Neuron (in vitro differentiated cells): Measurements from ENCODE around the gene GPR35.

Experiments
- H2AFZ ChIP-seq: one replicate; pipeline ENCODE4 v1.6.1; 2013; ENCODE audit warnings: low read depth, mild to moderate bottlenecking, inconsistent platforms, low read length, moderate library complexity
- H3K27me3 ChIP-seq: one replicate; pipeline ENCODE4 v1.6.1; 2013; ENCODE audit warnings: low read length; ENCODE audit not compliant: insufficient read depth
- H3K36me3 ChIP-seq: one replicate; pipeline ENCODE4 v1.6.1; 2013; ENCODE audit warnings: low read length; ENCODE audit not compliant: insufficient read depth
- H3K4me1 ChIP-seq: one replicate; pipeline ENCODE4 v1.6.1; 2013; ENCODE audit warnings: low read length; ENCODE audit not compliant: insufficient read depth
- H3K4me3 ChIP-seq: 2 replicates; pipeline ENCODE4 v1.5.1; 2013; ENCODE audit warnings: mild to moderate bottlenecking, low read length, moderate library complexity
- H3K9me3 ChIP-seq: one replicate; pipeline ENCODE4 v1.6.1; 2013; ENCODE audit warnings: low read length

GPR35 gene, protein sequence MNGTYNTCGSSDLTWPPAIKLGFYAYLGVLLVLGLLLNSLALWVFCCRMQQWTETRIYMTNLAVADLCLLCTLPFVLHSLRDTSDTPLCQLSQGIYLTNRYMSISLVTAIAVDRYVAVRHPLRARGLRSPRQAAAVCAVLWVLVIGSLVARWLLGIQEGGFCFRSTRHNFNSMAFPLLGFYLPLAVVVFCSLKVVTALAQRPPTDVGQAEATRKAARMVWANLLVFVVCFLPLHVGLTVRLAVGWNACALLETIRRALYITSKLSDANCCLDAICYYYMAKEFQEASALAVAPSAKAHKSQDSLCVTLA

DNA sequence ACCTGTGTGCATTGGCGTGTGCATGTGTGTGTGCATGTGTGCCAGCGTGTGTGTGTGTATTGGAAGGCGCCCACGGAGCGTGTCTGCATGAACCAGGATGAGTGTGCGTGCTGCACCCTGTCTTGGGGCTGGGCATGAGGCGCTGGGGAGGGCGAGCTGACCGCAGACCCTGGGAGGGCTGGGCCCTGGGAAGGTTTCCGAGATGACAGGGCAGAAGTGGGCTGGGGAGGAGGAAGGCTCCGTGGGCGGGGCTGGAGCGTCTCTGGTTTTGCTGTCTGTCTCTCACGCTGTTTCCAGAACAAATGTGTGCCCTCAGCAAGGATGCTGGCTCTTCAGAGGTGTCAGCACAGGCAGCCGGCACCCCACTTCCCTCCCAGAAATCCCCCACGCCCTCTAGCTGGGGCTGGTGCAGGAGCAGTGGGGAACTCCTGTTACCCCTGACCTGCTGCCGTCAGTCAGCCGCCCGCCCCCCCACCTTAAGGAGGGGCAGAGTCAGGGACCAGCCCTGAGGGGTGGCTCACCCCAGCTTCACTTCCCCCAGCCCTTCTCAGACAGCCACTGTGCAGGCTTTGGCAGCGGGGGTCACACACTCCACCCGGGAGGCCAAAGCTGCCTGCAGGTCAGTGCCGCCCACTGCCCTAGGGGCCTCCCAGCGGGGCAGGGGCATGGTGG, at the start of gene GPR35:
TSS of gene GPR35 (plus strand) at position 531 of the 672 bp plus-strand sequence. CDS start 4,473 bp downstream, outside the sequence.
- Histone ChIP-seq H3K27me3 (no peaks in the 10 kb centered on the region), H3K4me1 (peaks cover 6% of the 10 kb centered on the region), H3K4me3 (no peak within 1 kb of the TSS), H3K9me3 (no peaks in the 10 kb centered on the region), H2AFZ (no peak within 1 kb of the TSS), H3K36me3 (no peaks in the 10 kb centered on the region)

- H3K27me3 ChIP-seq = no peaks in the 10 kb centered on the region
- peaks cover 28% of the 10 kb centered on the region for H3K36me3 ChIP-seq
- no peaks in the 10 kb centered on the region for H3K9me3 ChIP-seq
Observed at GRCh38 chr2:240576036-240576435, 49.2 kb upstream of the GPR35 start.

GRCh38 chr2:240576436-240577205, 48.7 kb upstream of the GPR35 start:
- Histone ChIP-seq H3K4me3 (no peak overlapping the region), H3K4me1 (no peaks in the 10 kb centered on the region), H2AFZ (no peak overlapping the region), H3K27me3 (no peaks in the 10 kb centered on the region), H3K9me3 (peaks cover 2% of the 10 kb centered on the region), H3K36me3 (peaks cover 28% of the 10 kb centered on the region)

More at GRCh38 chr2:240576036-240576435, 49.2 kb upstream of the GPR35 start:
- Histone ChIP-seq H3K4me3 (no peak overlapping the region), H3K4me1 (no peaks in the 10 kb centered on the region), H2AFZ (no peak overlapping the region)

- Histone ChIP-seq H3K36me3 (peaks cover 28% of the 10 kb centered on the region), H2AFZ (no peak overlapping the region), H3K4me3 (no peak overlapping the region), H3K4me1 (no peaks in the 10 kb centered on the region), H3K9me3 (peaks cover 4% of the 10 kb centered on the region), H3K27me3 (no peaks in the 10 kb centered on the region)
Observed at GRCh38 chr2:240577281-240578109, 47.8 kb upstream of the GPR35 start.

- H3K9me3 ChIP-seq = peaks cover 4% of the 10 kb centered on the region
- H3K4me3 ChIP-seq = no peak overlapping the region
- H3K4me1 ChIP-seq = no peaks in the 10 kb centered on the region
- H3K36me3 ChIP-seq = peaks cover 28% of the 10 kb centered on the region
- no peaks in the 10 kb centered on the region for H3K27me3 ChIP-seq
- no peak overlapping the region for H2AFZ ChIP-seq
Observed at GRCh38 chr2:240578110-240578450, 47.2 kb upstream of the GPR35 start.

GRCh38 chr2:240578488-240578887, 46.8 kb upstream of the GPR35 start:
- Histone ChIP-seq H3K27me3 (no peaks in the 10 kb centered on the region), H3K36me3 (peaks cover 28% of the 10 kb centered on the region), H3K9me3 (peaks cover 4% of the 10 kb centered on the region), H3K4me1 (no peaks in the 10 kb centered on the region), H3K4me3 (no peak overlapping the region), H2AFZ (no peak overlapping the region)

GRCh38 chr2:240579071-240579762, 46.1 kb upstream of the GPR35 start:
- no peak overlapping the region for H3K4me3 ChIP-seq
- H3K9me3 ChIP-seq = peaks cover 4% of the 10 kb centered on the region
- no peaks in the 10 kb centered on the region for H3K4me1 ChIP-seq
- H3K27me3 ChIP-seq = no peaks in the 10 kb centered on the region
- H2AFZ ChIP-seq = no peak overlapping the region
- peaks cover 24% of the 10 kb centered on the region for H3K36me3 ChIP-seq

DNA sequence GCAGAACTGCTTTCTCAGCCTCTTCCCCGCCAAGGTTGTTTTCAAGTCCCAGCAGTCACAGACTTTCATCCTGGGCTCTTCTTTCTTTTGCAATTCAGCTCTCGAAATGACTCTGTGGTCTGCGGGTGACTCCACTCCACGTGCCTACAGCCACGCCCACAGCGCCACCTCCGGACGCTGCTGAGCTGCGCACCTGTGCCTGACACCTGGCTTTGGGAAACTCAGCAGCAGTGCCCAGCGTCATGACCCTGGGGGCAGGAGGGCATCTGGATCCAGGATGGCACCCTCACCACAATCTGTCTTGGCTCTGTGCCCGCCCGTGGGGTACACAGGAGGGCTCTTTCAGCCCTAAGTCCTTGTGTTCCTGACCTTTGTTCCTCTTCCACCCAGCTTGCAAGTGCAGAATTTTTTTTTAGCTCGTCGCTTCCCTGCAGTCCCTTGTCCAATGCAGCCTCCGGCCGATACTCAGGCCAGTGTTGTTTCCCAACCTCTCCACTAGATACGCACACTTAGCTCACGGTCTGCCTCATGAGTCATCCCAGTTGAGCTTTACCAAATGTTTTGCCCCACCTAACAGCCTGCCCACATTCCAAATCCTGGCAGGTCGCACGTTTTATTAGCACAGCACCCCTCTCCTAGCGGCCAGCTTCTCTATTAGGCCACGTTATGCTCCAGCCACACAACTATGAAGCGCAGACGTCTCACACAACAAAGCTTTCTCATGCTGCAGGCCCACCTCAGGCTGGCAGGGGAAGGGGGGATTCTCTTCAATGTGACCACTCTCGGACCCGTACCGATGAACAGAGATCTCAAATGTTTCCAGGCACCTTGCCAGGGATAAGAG, 45.3 kb upstream of the GPR35 start:
- Histone ChIP-seq H2AFZ (no peak overlapping the region), H3K36me3 (peaks cover 17% of the 10 kb centered on the region), H3K9me3 (peaks cover 4% of the 10 kb centered on the region), H3K27me3 (no peaks in the 10 kb centered on the region), H3K4me3 (no peak overlapping the region), H3K4me1 (peaks cover 4% of the 10 kb centered on the region)

DNA sequence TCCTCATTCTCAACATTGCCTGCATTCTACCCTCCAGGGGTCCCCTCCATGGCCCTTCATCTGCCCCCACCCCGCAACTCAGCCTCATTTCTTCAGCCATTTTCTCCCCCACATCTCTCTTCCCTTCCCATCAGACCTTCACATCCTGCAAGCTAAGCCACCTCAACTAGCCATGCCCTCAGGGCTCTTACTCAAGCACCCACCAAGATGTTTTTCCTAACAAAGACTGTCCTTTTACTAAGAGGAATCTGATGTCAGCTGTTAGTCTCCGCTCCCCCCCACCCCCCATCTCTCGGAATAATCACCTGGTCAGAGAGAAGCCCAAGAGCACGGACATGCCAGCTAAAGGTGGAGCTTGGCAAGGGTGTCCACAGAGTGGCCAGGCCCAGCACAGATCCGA, 43.5 kb upstream of the GPR35 start:
- peaks cover 9% of the 10 kb centered on the region for H3K36me3 ChIP-seq
- peaks cover 12% of the 10 kb centered on the region for H3K4me1 ChIP-seq
- H3K4me3 ChIP-seq = no peak overlapping the region
- H2AFZ ChIP-seq = no peak overlapping the region
- H3K9me3 ChIP-seq = peaks cover 4% of the 10 kb centered on the region
- H3K27me3 ChIP-seq = no peaks in the 10 kb centered on the region

GRCh38 chr2:240582781-240583180, 42.5 kb upstream of the GPR35 start:
- Histone ChIP-seq H3K4me3 (no peak overlapping the region), H3K4me1 (peaks cover 19% of the 10 kb centered on the region), H3K36me3 (peaks cover 5% of the 10 kb centered on the region), H3K9me3 (peaks cover 4% of the 10 kb centered on the region), H3K27me3 (no peaks in the 10 kb centered on the region), H2AFZ (no peak overlapping the region)

GRCh38 chr2:240583774-240584173, 41.5 kb upstream of the GPR35 start:
- Histone ChIP-seq H3K4me1 (peaks cover 29% of the 10 kb centered on the region), H3K4me3 (no peak overlapping the region), H3K36me3 (no peaks in the 10 kb centered on the region), H3K9me3 (peaks cover 4% of the 10 kb centered on the region), H3K27me3 (no peaks in the 10 kb centered on the region), H2AFZ (no peak overlapping the region)
